ENCODE results near the gene PPP1R37. TPM values are rescaled to one million over a fixed set of nuclear protein-coding genes. Genes with fewer than 3 reads are reported as not detected.
"Not testable (repeated sequence)": the region's sequence is repeated elsewhere in the genome, so short reads cannot be mapped to it uniquely, and the experiment has no call there.

Gene PPP1R37
- total RNA-seq, 1 experiment from 2014 or later: 45.7 TPM

GRCh38 chr19:45117167-45117594, 24.2 kb downstream of the PPP1R37 start:
- intact Hi-C loops (cut with micrococcal nuclease; ENCODE audit: unreplicated experiment): no loop called here
- BruUV-seq (replicated peaks): no TSS peak
- Mint-ChIP-seq H3K27me3 (ENCODE audit: unreplicated experiment) (no peaks in the 10 kb centered on the region), H3K36me3 (ENCODE audit: insufficient read depth, unreplicated experiment) (peaks cover 23% of the 10 kb centered on the region), H3K27ac (ENCODE audit: unreplicated experiment) (no peak overlapping the region), H3K4me1 (ENCODE audit: low read depth, unreplicated experiment) (peaks cover 49% of the 10 kb centered on the region), H3K9me3 (ENCODE audit: low read depth, unreplicated experiment) (no peaks in the 10 kb centered on the region), H3K4me3 (ENCODE audit: low read depth, unreplicated experiment) (no peak overlapping the region)
- TF ChIP-seq, protein P1, sequence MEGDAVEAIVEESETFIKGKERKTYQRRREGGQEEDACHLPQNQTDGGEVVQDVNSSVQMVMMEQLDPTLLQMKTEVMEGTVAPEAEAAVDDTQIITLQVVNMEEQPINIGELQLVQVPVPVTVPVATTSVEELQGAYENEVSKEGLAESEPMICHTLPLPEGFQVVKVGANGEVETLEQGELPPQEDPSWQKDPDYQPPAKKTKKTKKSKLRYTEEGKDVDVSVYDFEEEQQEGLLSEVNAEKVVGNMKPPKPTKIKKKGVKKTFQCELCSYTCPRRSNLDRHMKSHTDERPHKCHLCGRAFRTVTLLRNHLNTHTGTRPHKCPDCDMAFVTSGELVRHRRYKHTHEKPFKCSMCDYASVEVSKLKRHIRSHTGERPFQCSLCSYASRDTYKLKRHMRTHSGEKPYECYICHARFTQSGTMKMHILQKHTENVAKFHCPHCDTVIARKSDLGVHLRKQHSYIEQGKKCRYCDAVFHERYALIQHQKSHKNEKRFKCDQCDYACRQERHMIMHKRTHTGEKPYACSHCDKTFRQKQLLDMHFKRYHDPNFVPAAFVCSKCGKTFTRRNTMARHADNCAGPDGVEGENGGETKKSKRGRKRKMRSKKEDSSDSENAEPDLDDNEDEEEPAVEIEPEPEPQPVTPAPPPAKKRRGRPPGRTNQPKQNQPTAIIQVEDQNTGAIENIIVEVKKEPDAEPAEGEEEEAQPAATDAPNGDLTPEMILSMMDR (IDR thresholded peaks at IDR 0.05; ENCODE audit: unreplicated experiment): no peak
- no peak for DNase-seq
- CTCF ChIA-PET: interaction anchor here (0.8 kb wide), 1 partner anchor 97 kb away, joined by 3 read pairs; no protein-coding TSS in a partner anchor

DNA sequence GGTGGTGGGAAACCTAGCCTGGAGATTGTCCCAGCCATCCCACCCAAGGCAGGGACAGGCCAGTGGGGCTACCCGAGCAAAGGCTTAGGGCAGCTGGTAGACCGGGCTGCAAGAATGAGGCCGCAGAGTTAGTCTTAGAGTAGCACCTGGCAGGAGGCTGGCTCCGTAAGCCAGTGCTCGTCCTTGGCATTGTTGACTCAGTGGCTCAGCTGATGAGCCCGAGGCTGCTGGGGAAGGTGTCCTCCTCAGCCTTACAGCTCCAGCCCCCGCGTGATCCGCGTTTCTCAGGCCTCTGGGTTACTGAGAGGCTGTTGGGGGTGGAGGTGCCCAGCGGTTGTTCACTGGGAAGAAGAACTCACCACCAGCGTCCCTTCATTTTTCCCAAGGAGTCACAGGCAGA, 24.7 kb downstream of the PPP1R37 start:
- Mint-ChIP-seq H3K27me3 (ENCODE audit: unreplicated experiment) (no peaks in the 10 kb centered on the region), H3K4me3 (ENCODE audit: low read depth, unreplicated experiment) (no peak overlapping the region), H3K27ac (ENCODE audit: unreplicated experiment) (no peak overlapping the region), H3K9me3 (ENCODE audit: low read depth, unreplicated experiment) (no peaks in the 10 kb centered on the region), H3K36me3 (ENCODE audit: insufficient read depth, unreplicated experiment) (peaks cover 23% of the 10 kb centered on the region), H3K4me1 (ENCODE audit: low read depth, unreplicated experiment) (peaks cover 49% of the 10 kb centered on the region)
- BruUV-seq (replicated peaks): no TSS peak
- TF ChIP-seq, protein P1 (IDR thresholded peaks at IDR 0.05; ENCODE audit: unreplicated experiment): no peak
- CTCF ChIA-PET: interaction anchor here (0.8 kb wide), 2 partner anchors 9 to 96 kb away, joined by 3 to 4 read pairs; no protein-coding TSS in a partner anchor
- DNase-seq: no peak
- intact Hi-C loops (cut with micrococcal nuclease; ENCODE audit: unreplicated experiment): no loop called here

GRCh38 chr19:45118106-45118505, 25.1 kb downstream of the PPP1R37 start:
- Mint-ChIP-seq H3K27ac (ENCODE audit: unreplicated experiment) (no peak overlapping the region), H3K4me1 (ENCODE audit: low read depth, unreplicated experiment) (peaks cover 49% of the 10 kb centered on the region), H3K9me3 (ENCODE audit: low read depth, unreplicated experiment) (no peaks in the 10 kb centered on the region), H3K36me3 (ENCODE audit: insufficient read depth, unreplicated experiment) (peaks cover 23% of the 10 kb centered on the region), H3K4me3 (ENCODE audit: low read depth, unreplicated experiment) (no peak overlapping the region), H3K27me3 (ENCODE audit: unreplicated experiment) (no peaks in the 10 kb centered on the region)
- no TSS peak for BruUV-seq (replicated peaks)
- intact Hi-C loops (cut with micrococcal nuclease; ENCODE audit: unreplicated experiment): no loop called here
- CTCF ChIA-PET: interaction anchor here (0.8 kb wide), 1 partner anchor 9 kb away, joined by 4 read pairs; no protein-coding TSS in a partner anchor
- TF ChIP-seq, protein P1 (IDR thresholded peaks at IDR 0.05; ENCODE audit: unreplicated experiment): no peak
- no peak for DNase-seq

- peaks cover 49% of the 10 kb centered on the region for H3K4me1 Mint-ChIP-seq (ENCODE audit: low read depth, unreplicated experiment)
- H3K27ac Mint-ChIP-seq (ENCODE audit: unreplicated experiment); H3K4me3 Mint-ChIP-seq (ENCODE audit: low read depth, unreplicated experiment); H3K9me3 Mint-ChIP-seq (ENCODE audit: low read depth, unreplicated experiment); H3K27me3 Mint-ChIP-seq (ENCODE audit: unreplicated experiment); BruUV-seq (replicated peaks); intact Hi-C loops (cut with micrococcal nuclease; ENCODE audit: unreplicated experiment); DNase-seq: not testable (repeated sequence)
- CTCF ChIA-PET: interaction anchor here (0.7 kb wide), 1 partner anchor 1092 kb away, joined by 4 read pairs; no protein-coding TSS in a partner anchor
- peaks cover 23% of the 10 kb centered on the region for H3K36me3 Mint-ChIP-seq (ENCODE audit: insufficient read depth, unreplicated experiment)
These were observed 25.8 kb downstream of the PPP1R37 start for GRCh38 chr19:45118591-45119355.

- Mint-ChIP-seq H3K36me3 (ENCODE audit: insufficient read depth, unreplicated experiment) (peaks cover 23% of the 10 kb centered on the region), H3K27me3 (ENCODE audit: unreplicated experiment) (no peaks in the 10 kb centered on the region), H3K27ac (ENCODE audit: unreplicated experiment) (no peak overlapping the region), H3K9me3 (ENCODE audit: low read depth, unreplicated experiment) (no peaks in the 10 kb centered on the region), H3K4me3 (ENCODE audit: low read depth, unreplicated experiment) (no peak overlapping the region), H3K4me1 (ENCODE audit: low read depth, unreplicated experiment) (peaks cover 51% of the 10 kb centered on the region)
- TF ChIP-seq, protein P1 (IDR thresholded peaks at IDR 0.05; ENCODE audit: unreplicated experiment): no peak
- DNase-seq: no peak
- intact Hi-C loops (cut with micrococcal nuclease; ENCODE audit: unreplicated experiment): no loop called here
- CTCF ChIA-PET: no interaction called here
- BruUV-seq (replicated peaks): no TSS peak
These were observed 26.6 kb downstream of the PPP1R37 start for GRCh38 chr19:45119582-45119981.

Measured in Calu3 (cell line).